ENCODE data around the gene CELSR2.
"Not testable (repeated sequence)": the region's sequence is repeated elsewhere in the genome, so short reads cannot be mapped to it uniquely, and the experiment has no call there.

CELSR2 gene

DNA sequence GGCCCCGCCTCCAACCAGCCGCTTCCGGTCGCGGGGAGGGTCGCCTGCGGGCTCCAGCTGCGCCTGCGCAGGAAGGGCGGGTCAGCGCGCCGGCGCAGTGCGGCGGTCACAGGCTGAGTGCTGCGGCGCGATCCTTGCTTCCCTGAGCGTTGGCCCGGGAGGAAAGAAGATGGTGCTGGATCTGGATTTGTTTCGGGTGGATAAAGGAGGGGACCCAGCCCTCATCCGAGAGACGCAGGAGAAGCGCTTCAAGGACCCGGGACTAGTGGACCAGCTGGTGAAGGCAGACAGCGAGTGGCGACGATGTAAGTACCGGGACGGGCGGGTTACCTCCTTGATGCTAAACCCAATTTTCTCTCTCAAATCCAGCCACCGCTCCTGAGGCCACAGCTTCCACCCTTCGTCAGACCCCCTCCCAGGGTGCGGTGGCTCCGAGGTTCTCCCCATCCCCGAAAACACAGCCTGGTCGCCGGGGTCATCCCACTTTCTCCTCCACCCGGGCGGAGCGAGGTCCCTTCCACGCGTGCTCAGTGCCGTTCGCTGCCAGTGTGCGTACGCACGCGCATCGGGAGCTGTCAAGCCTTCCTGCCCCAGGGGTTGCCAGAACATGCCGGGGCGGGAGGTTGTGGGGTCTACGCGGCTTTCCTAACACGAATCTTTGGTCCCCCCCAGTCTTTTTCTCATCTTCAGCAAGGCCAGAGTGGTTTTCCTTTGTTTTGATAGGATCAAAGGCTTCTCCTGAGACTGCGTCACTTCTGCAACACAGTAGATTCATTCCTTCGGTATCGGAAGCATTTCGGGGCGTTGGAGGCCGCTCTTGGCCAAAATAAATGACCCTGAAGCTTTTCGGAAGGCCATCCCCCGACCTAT lies 35.3 kb upstream of the CELSR2 start, which contains the start of gene SARS1:
SARS1 (plus strand) TSS at position 95 of the 870 bp plus-strand sequence; CDS start at position 170, 75 bp downstream.
- TF ChIP-seq, protein P1, sequence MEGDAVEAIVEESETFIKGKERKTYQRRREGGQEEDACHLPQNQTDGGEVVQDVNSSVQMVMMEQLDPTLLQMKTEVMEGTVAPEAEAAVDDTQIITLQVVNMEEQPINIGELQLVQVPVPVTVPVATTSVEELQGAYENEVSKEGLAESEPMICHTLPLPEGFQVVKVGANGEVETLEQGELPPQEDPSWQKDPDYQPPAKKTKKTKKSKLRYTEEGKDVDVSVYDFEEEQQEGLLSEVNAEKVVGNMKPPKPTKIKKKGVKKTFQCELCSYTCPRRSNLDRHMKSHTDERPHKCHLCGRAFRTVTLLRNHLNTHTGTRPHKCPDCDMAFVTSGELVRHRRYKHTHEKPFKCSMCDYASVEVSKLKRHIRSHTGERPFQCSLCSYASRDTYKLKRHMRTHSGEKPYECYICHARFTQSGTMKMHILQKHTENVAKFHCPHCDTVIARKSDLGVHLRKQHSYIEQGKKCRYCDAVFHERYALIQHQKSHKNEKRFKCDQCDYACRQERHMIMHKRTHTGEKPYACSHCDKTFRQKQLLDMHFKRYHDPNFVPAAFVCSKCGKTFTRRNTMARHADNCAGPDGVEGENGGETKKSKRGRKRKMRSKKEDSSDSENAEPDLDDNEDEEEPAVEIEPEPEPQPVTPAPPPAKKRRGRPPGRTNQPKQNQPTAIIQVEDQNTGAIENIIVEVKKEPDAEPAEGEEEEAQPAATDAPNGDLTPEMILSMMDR (IDR thresholded peaks at IDR 0.05; ENCODE audit: low read depth, low read length, missing control alignments): no peak
- in situ Hi-C loops (cut with HindIII; ENCODE audit: low pct_ligation_motif_present, low sequenced_read_pairs): no loop called here
- H3K27me3 ChIP-seq (replicated peaks): no peaks in the 10 kb centered on the region
- peak within 1 kb of the TSS; percentile 97 for H3K4me3 ChIP-seq (ENCODE audit: low read depth, low read length)
- peak; percentile 72 for DNase-seq
- peaks cover 3% of the 10 kb centered on the region for H3K36me3 ChIP-seq (replicated peaks)
- H3K27ac ChIP-seq: peak within 1 kb of the TSS; percentile 83

DNA sequence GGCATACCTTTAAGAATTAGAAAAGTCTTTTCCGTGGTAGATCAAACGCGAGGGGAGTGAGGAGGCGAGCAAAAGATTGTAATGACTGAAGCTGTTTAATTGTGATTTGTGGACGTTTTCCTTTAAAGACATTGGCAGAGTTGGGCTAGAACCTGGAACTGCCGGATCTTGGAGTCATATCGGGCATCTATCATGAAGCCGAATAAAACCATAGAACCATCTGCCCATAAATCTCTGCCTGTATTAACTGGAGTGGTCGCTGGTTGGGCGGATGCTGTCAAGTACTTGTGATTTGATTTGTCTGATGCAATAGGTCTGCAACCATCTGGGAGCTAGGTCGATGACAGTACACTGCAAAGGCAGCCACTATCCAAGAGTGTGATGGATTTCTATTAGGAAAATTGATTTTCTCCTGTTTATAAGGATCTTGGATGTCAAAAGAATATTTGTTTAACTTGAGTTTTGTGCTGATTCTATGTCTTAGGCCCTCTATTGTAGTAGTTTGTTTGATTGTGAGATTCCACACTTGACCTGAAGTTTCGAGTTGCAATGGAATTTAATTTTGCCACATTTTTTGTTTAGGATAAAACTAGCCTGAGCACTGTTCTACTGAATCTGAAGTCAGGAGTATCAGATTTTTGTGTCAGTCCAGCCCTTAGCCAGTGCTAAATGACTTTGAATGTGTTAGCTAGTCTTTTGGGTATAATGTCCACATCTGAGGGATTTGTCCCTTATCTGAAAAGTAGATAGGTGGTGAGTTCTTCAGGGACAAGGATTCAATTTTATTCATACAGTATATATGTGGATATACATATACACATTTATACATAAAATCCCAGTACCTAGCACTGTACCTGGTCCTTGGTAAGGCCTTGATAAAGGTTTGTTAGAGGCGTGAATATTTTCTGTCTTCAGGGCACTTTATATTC lies 34.4 kb upstream of the CELSR2 start:
- in situ Hi-C loops (cut with HindIII; ENCODE audit: low pct_ligation_motif_present, low sequenced_read_pairs): no loop called here
- peak overlapping the region; percentile 97 for H3K4me3 ChIP-seq (ENCODE audit: low read depth, low read length)
- H3K27ac ChIP-seq: peak overlapping the region; percentile 83
- DNase-seq: peak; percentile 79
- no peaks in the 10 kb centered on the region for H3K27me3 ChIP-seq (replicated peaks)
- peaks cover 3% of the 10 kb centered on the region for H3K36me3 ChIP-seq (replicated peaks)
- TF ChIP-seq, protein P1 (IDR thresholded peaks at IDR 0.05; ENCODE audit: low read depth, low read length, missing control alignments): no peak

DNA sequence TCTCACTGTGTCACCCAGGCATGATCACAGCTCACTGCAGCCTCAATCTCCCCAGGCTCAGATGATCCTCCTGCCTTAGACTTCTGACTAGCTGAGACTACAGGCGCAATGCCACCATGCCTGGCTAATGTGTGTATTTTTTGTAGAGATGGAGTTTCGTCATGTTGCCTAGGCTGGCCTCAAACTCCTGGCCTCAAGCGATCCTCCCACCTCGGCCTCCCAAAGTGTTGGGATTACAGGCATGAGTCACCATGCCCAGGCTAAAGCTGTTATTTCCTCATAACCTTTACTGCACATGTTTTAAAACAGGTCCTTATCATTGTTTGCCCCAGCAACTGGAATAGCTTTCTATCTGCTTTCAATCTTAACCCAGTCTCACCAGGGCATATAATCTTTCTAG lies 32.7 kb upstream of the CELSR2 start:
- DNase-seq: no peak
- peaks cover 8% of the 10 kb centered on the region for H3K36me3 ChIP-seq (replicated peaks)
- in situ Hi-C loops (cut with HindIII; ENCODE audit: low pct_ligation_motif_present, low sequenced_read_pairs): no loop called here
- H3K27ac ChIP-seq: no peak overlapping the region
- no peak overlapping the region for H3K4me3 ChIP-seq (ENCODE audit: low read depth, low read length)
- H3K27me3 ChIP-seq (replicated peaks): no peaks in the 10 kb centered on the region
- TF ChIP-seq, protein P1 (IDR thresholded peaks at IDR 0.05; ENCODE audit: low read depth, low read length, missing control alignments): no peak

GRCh38 chr1:109218516-109218915 lies 30.8 kb upstream of the CELSR2 start:
- no peaks in the 10 kb centered on the region for H3K27me3 ChIP-seq (replicated peaks)
- H3K36me3 ChIP-seq (replicated peaks): peaks cover 11% of the 10 kb centered on the region
- H3K4me3 ChIP-seq (ENCODE audit: low read depth, low read length): no peak overlapping the region
- TF ChIP-seq, protein P1 (IDR thresholded peaks at IDR 0.05; ENCODE audit: low read depth, low read length, missing control alignments): no peak
- H3K27ac ChIP-seq: no peak overlapping the region
- no peak for DNase-seq
- in situ Hi-C loops (cut with HindIII; ENCODE audit: low pct_ligation_motif_present, low sequenced_read_pairs): no loop called here

DNA sequence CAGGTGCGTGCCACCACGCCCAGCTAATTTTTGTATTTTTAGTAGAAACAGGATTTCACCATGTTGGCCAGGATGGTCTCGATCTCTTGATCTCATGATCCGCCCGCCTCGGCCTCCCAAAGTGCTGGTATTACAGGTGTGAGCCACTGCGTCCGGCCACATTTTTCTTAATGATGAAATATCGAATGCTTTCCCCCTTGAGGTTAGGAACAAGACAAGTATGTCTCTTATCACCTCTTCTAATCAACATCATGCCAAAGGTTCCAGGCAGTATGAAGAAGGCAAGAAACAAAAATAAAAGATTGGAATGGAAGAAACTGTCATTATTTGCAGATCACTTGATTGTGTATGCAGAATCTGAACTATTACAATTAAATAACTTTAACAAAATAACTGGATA lies 28.1 kb upstream of the CELSR2 start:
- DNase-seq; H3K27ac ChIP-seq; in situ Hi-C loops (cut with HindIII; ENCODE audit: low pct_ligation_motif_present, low sequenced_read_pairs); H3K27me3 ChIP-seq (replicated peaks); H3K4me3 ChIP-seq (ENCODE audit: low read depth, low read length): not testable (repeated sequence)
- H3K36me3 ChIP-seq (replicated peaks): peaks cover 20% of the 10 kb centered on the region

DNA sequence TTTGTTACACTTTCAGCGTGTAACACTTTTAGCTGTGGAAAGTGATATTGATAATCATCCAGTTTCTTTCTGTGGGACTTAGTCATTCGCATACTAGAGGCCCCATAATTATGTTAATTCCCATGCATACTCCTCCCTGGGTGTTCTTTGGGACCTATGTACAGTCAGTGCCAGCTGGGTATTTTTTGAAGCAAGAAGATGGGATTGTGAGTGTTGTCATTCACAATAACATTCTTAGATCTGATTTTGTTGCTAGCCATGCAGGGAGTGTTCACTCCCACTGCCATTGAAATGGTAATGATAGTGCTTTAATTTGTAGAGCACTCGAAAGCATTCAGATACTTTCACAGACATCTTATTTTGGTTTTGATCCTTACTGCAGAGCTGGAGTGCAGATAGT lies 24.0 kb upstream of the CELSR2 start:
- no peak for DNase-seq
- Histone ChIP-seq H3K27ac (no peak overlapping the region), H3K27me3 (replicated peaks) (no peaks in the 10 kb centered on the region), H3K4me3 (ENCODE audit: low read depth, low read length) (no peak overlapping the region), H3K36me3 (replicated peaks) (peaks cover 43% of the 10 kb centered on the region)
- in situ Hi-C loops (cut with HindIII; ENCODE audit: low pct_ligation_motif_present, low sequenced_read_pairs): no loop called here
- TF ChIP-seq, protein P1 (IDR thresholded peaks at IDR 0.05; ENCODE audit: low read depth, low read length, missing control alignments): no peak
